Thyroid gland (tissue), 4 donors: Measurements from ENCODE around the gene ZNF821. TPM values are rescaled to one million over a fixed set of nuclear protein-coding genes. Genes with fewer than 3 reads are reported as not detected.
A peak's percentile ranks its signal among the peaks of the same experiment; 100 is the strongest.
"Not testable (repeated sequence)": the region's sequence is repeated elsewhere in the genome, so short reads cannot be mapped to it uniquely, and the experiment has no call there.

Experiments used
- DNase-seq, 2 donors: peaks; one replicate each; pipeline ENCODE4 v3.0.0-alpha.2; 2019
- H3K27ac ChIP-seq, 3 donors: fragments of 200-600 bp; sonication (generic); 1 replicate in 2 of 3; 2 replicates in 1 of 3; pipeline ENCODE4 v1.5.1; 2016 to 2019; ENCODE audit warnings: mild to moderate bottlenecking in 1 of 3, moderate library complexity in 1 of 3
- H3K27me3 ChIP-seq: fragments of 200-600 bp; sonication (generic); one replicate; pipeline ENCODE4 v1.5.1; 2019
- H3K36me3 ChIP-seq, 2 donors: fragments of 200-600 bp; sonication (generic); one replicate each; pipeline ENCODE4 v1.5.1; 2016 to 2019
- H3K4me1 ChIP-seq, 2 donors: fragments of 200-600 bp; sonication (generic); one replicate each; pipeline ENCODE4 v1.5.1; 2017 to 2019
- H3K4me3 ChIP-seq, 3 donors: fragments of 200-600 bp; sonication (generic); replicated peaks in 1 of 3; 1 replicate in 2 of 3; 2 replicates in 1 of 3; pipeline ENCODE4 v1.5.1; 2016; ENCODE audit warnings: mild to moderate bottlenecking in 1 of 3
- H3K9me3 ChIP-seq: fragments of 200-600 bp; sonication (generic); one replicate; pipeline ENCODE4 v1.5.1; 2017
- POLR2A ChIP-seq, 2 donors: fragments of 450-650 bp; IDR thresholded peaks; one replicate each; pipeline ENCODE4 v1.6.1; 2017; ENCODE audit warnings: antibody characterized with exemption in 2 of 2, mild to moderate bottlenecking in 2 of 2, moderate library complexity in 1 of 2
- WGBS, 2 donors: methylation state at CpG; one replicate each; pipeline ENCODE4 v1.1.5; 2017; 5-methylcytosine and 5-hydroxymethylcytosine counted together
- intact Hi-C: fragments of 100-400 bp; cut with DNase I; formaldehyde crosslinking; loops from one replicate; pipeline ENCODE4 v1.15.1; 2023
- total RNA-seq, 4 donors: library from RNA; depleted of rRNA; stranded (reverse); fragments of >200 nt; gene quantifications; one replicate each; pipeline ENCODE4 v1.2.3, GENCODE V29; 2016
- TF ChIP-seq, protein P1 (sequence below), 6 experiments: fragments of 200-600 bp in 3 of 6; fragments of 450-650 bp in 3 of 6; sonication (generic) in 3 of 6; IDR thresholded peaks; one replicate each; pipeline ENCODE4 v1.5.1; 2016 to 2019; ENCODE audit warnings: antibody characterized with exemption in 6 of 6, mild to moderate bottlenecking in 2 of 6, inconsistent platforms in 1 of 6, moderate library complexity in 1 of 6

The ZNF821 gene
- total RNA-seq, 4 donors from 2014 or later = 7.9 to 17.8 (median 11.6) TPM

DNA sequence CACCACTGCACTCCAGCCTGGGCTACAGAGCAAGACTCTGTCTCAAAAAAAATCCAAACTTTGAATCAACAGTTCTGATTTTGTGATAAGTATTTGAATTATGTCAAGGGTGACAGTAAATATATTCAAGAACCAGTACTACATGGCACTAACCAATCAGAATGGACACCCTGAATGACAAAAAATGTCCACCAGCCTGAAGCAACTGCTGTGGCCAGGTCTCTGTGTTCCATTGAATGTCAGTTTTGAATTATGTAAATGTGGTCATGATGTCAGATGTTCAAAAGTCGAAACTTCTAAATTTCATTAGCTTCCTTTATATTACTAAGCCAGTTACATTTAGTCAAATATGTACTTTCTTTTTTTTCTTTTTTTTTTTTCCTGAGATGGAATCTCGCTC, 53.6 kb downstream of the ZNF821 start:
- H3K4me1 ChIP-seq = no peaks in the 10 kb centered on the region
- no peaks in the 10 kb centered on the region for H3K36me3 ChIP-seq
- H3K4me3 ChIP-seq = no peak overlapping the region
- no peak for DNase-seq
- no peaks in the 10 kb centered on the region for H3K27me3 ChIP-seq
- TF ChIP-seq POLR2A (IDR thresholded peaks at IDR 0.05) = no peak
- TF ChIP-seq, protein P1, sequence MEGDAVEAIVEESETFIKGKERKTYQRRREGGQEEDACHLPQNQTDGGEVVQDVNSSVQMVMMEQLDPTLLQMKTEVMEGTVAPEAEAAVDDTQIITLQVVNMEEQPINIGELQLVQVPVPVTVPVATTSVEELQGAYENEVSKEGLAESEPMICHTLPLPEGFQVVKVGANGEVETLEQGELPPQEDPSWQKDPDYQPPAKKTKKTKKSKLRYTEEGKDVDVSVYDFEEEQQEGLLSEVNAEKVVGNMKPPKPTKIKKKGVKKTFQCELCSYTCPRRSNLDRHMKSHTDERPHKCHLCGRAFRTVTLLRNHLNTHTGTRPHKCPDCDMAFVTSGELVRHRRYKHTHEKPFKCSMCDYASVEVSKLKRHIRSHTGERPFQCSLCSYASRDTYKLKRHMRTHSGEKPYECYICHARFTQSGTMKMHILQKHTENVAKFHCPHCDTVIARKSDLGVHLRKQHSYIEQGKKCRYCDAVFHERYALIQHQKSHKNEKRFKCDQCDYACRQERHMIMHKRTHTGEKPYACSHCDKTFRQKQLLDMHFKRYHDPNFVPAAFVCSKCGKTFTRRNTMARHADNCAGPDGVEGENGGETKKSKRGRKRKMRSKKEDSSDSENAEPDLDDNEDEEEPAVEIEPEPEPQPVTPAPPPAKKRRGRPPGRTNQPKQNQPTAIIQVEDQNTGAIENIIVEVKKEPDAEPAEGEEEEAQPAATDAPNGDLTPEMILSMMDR (IDR thresholded peaks at IDR 0.05) = no peak
- WGBS, 2 donors = 87 to 88% methylated on average over 2 of the region's 2 CpGs
- no peak overlapping the region for H3K27ac ChIP-seq
- no peaks in the 10 kb centered on the region for H3K9me3 ChIP-seq
- intact Hi-C loops = no loop called here

DNA sequence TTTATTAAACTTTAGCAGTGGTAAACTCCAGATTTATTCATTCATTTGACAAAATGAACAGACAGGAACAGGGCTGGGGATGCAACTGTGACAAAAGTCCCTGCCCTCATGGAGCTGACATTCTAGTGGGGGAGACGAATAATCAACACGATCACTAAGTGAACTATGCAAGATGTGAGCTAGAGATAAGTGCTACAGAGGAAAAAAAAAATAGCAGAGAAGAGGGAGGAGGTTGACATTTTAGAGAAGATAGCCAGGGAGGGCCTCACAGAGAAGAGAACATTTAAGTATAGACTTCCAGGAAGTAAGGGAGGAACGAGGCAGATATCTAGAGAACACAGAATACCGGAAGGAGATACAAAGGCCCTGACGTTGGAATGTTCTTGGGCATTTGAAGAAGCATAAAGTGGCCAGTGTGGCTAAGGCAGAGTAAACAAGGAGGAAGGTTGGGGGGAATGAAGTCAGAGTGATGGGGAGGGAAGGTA, 57.4 kb downstream of the ZNF821 start:
- H3K9me3 ChIP-seq = no peaks in the 10 kb centered on the region
- DNase-seq = no peak
- WGBS, 2 donors = 59 to 72% methylated on average over 5 of the region's 5 CpGs
- no peaks in the 10 kb centered on the region for H3K36me3 ChIP-seq
- intact Hi-C loops = no loop called here
- H3K27me3 ChIP-seq = no peaks in the 10 kb centered on the region
- H3K4me1 ChIP-seq = no peaks in the 10 kb centered on the region
- no peak overlapping the region for H3K27ac ChIP-seq
- no peak overlapping the region for H3K4me3 ChIP-seq
- TF ChIP-seq POLR2A (IDR thresholded peaks at IDR 0.05) = no peak

DNA sequence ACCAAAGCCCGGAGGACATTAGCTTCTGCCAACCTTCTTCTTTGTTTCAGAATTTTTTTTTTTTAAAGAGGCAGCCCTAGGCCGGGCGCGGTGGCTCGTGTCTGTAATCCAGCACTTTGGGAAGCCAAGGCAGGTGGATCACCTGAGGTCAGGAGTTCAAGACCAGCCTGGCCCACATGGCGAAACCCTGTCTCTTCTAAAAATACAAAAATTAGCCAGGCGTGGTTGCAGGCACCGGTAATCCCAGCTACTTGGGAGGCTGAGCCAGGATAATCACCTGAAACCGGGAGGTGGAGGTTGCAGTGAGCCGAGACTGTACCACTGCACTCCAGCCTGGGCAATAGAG, 66.9 kb downstream of the ZNF821 start:
- H3K27ac ChIP-seq = peak overlapping the region; percentile 14 to 64 (median 58)
- H3K36me3 ChIP-seq, H3K27me3 ChIP-seq, H3K4me3 ChIP-seq, DNase-seq, H3K4me1 ChIP-seq, H3K9me3 ChIP-seq: not testable (repeated sequence)
- intact Hi-C loops = loop anchor here (10.0 kb wide), 1 partner anchor 68 kb away; the partner anchor contains the start of gene ZNF821
- 65 to 67% methylated on average over 10 of the region's 10 CpGs for WGBS, 2 donors

DNA sequence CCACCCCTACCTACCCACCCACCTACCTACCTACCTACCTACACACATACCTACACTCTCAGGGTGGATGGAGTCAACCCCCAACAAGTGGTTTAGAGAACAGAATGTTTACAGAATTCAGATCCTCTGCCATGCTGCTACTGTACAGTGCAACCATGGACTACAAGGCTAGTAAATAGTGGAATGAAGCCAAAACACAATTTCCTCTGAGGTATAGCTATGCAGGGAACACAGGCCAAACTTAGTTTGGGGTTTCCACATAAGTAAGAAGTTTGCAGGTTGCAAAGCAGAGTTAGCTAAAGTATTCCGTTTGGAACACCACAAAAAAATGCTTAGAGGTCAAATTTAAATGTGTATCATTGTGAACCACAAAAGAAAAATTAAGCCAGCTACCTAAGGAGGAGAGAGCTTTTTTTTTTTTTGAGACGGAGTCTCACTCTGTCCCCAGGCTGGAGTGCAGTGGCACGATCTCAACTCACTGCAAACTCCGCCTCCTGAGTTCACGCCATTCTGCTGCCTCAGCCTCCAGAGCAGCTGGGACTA, 72.7 kb downstream of the ZNF821 start:
- intact Hi-C loops = loop anchor here (10.0 kb wide), 1 partner anchor 73 kb away; the partner anchor contains the start of gene ZNF821
- WGBS, 2 donors = 91% methylated on average over 5 of the region's 5 CpGs
- H3K9me3 ChIP-seq = no peaks in the 10 kb centered on the region
- no peak overlapping the region for H3K4me3 ChIP-seq
- DNase-seq = no peak
- TF ChIP-seq, protein P1 (IDR thresholded peaks at IDR 0.05) = no peak
- TF ChIP-seq POLR2A (IDR thresholded peaks at IDR 0.05) = no peak
- no peak overlapping the region for H3K27ac ChIP-seq
- no peaks in the 10 kb centered on the region for H3K27me3 ChIP-seq
- peaks cover 9 to 14% of the 10 kb centered on the region in 2 donors for H3K4me1 ChIP-seq
- no peaks in the 10 kb centered on the region for H3K36me3 ChIP-seq

DNA sequence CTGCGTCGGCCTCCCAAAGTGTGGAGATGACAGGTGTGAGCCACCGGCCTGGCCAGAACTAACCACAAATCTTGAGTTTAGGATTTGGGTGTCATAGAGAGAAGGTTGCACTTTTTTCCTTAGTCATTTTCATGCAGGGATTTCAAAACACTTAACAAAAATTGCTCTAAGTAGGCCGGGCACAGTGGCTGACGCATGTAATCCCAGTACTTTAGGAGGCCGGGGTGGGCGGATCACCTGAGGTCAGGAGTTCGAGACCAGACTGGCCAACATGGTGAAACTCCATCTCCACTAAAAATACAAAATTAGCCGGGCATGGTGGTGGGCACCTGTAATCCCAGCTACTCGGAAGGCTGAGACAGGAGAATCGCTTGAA, 73.8 kb downstream of the ZNF821 start:
- peak overlapping the region in 2 of 3 donors; percentile 78 to 96 for H3K27ac ChIP-seq

More for the DNA sequence above, 73.8 kb downstream of the ZNF821 start:
- not testable (repeated sequence) for H3K27me3 ChIP-seq, H3K4me3 ChIP-seq, H3K9me3 ChIP-seq, DNase-seq, H3K36me3 ChIP-seq
- intact Hi-C loops = loop anchor here (10.0 kb wide), 1 partner anchor 75 kb away; the partner anchor contains the start of gene ZNF821
- 90 to 93% methylated on average over 11 of the region's 11 CpGs for WGBS, 2 donors
- peaks cover 20 to 23% of the 10 kb centered on the region in 2 donors for H3K4me1 ChIP-seq

Other genes with a start within 250 kb of the ZNF821 start
- gene PHLPP2, start 159.5 kb downstream of the ZNF821 start, total RNA-seq = 10 to 100 TPM; 17.7 to 36.9 (median 21.8) TPM
- gene AP1G1, start 75.3 kb downstream of the ZNF821 start, total RNA-seq = 100 to 1,000 TPM in 1 of 4 donors, 10 to 100 TPM in 3; 74.0 to 114 (median 96.9) TPM
- 10 to 100 TPM; 23.2 to 39.4 (median 27.1) TPM for gene ATXN1L, start 38.2 kb downstream of the ZNF821 start, total RNA-seq
- gene IST1, start 11.3 kb upstream of the ZNF821 start, total RNA-seq = 100 to 1,000 TPM; 215 to 253 (median 223) TPM
- under 1 TPM; 0.17 to 0.59 (median 0.55) TPM for gene PKD1L3, start 116.2 kb upstream of the ZNF821 start, total RNA-seq
- 10 to 100 TPM in 1 of 4 donors, 1 to 10 TPM in 3; 5.5 to 13.4 (median 7.4) TPM for gene DHODH, start 124.6 kb upstream of the ZNF821 start, total RNA-seq
- 10 to 100 TPM in 1 of 4 donors, 1 to 10 TPM in 1, under 1 TPM in 1, not detected in 1; 0.93 to 19.9 (median 1.3) TPM for gene HP, start 170.3 kb upstream of the ZNF821 start, total RNA-seq
- gene HPR, start 179.0 kb upstream of the ZNF821 start, total RNA-seq = not detected
- gene TXNL4B, start 209.4 kb upstream of the ZNF821 start, total RNA-seq = 10 to 100 TPM; 10.7 to 15.0 (median 13.1) TPM
- gene DHX38, start 209.7 kb upstream of the ZNF821 start, total RNA-seq = 10 to 100 TPM; 31.7 to 52.7 (median 47.7) TPM